MM.1S (cell line): Measurements from ENCODE around the gene CYSTM1.

Experiments used
- DNase-seq: peaks from one replicate; pipeline ENCODE4 v3.0.0-alpha.2; 2015
- H2AFZ ChIP-seq: fragments of 300-600 bp; sonication (generic); 2 replicates; pipeline ENCODE4 v1.6.0; 2016; ENCODE audit warnings: antibody characterized with exemption, low read length
- H3F3A ChIP-seq: fragments of 300-600 bp; sonication (generic); 2 replicates; pipeline ENCODE4 v1.6.1; 2016; ENCODE audit warnings: mild to moderate bottlenecking, antibody characterized with exemption, low read length, moderate library complexity, mixed read lengths; ENCODE audit not compliant: insufficient read depth
- H3K27ac ChIP-seq: fragments of 300-600 bp; sonication (generic); 2 replicates; pipeline ENCODE4 v1.5.1; 2016; ENCODE audit warnings: mild to moderate bottlenecking, low read length
- H3K27me3 ChIP-seq: fragments of 300-600 bp; sonication (generic); replicated peaks from 2 replicates; pipeline ENCODE4 v1.6.0; 2016; ENCODE audit warnings: low read length; ENCODE audit not compliant: insufficient read depth
- H3K36me3 ChIP-seq: fragments of 300-600 bp; sonication (generic); replicated peaks from 2 replicates; pipeline ENCODE4 v1.6.1; 2016; ENCODE audit warnings: mild to moderate bottlenecking, low read length, mixed read lengths; ENCODE audit not compliant: insufficient read depth
- H3K4me1 ChIP-seq: fragments of 300-600 bp; sonication (generic); 2 replicates; pipeline ENCODE4 v1.6.1; 2016; ENCODE audit warnings: low read length, mixed read lengths
- H3K4me2 ChIP-seq: fragments of 300-600 bp; sonication (generic); 2 replicates; pipeline ENCODE4 v1.6.0; 2016; ENCODE audit warnings: low read depth, low read length
- H3K4me3 ChIP-seq: fragments of 300-600 bp; sonication (generic); 2 replicates; pipeline ENCODE4 v1.5.1; 2016; ENCODE audit warnings: low read length, mixed read lengths
- H3K79me2 ChIP-seq: fragments of 300-600 bp; sonication (generic); 2 replicates; pipeline ENCODE4 v1.6.1; 2016; ENCODE audit warnings: mixed run types, low read length, mixed read lengths
- H3K9ac ChIP-seq: fragments of 300-600 bp; sonication (generic); 2 replicates; pipeline ENCODE4 v1.6.1; 2016; ENCODE audit warnings: low read length, mixed read lengths
- H3K9me2 ChIP-seq: fragments of 300-600 bp; sonication (generic); replicated peaks from 2 replicates; pipeline ENCODE4 v1.6.1; 2016; ENCODE audit warnings: mild to moderate bottlenecking, low read length, mixed read lengths; ENCODE audit not compliant: insufficient read depth
- H3K9me3 ChIP-seq: fragments of 300-600 bp; sonication (generic); replicated peaks from 2 replicates; pipeline ENCODE4 v1.6.1; 2016; ENCODE audit warnings: mild to moderate bottlenecking, low read length, mixed read lengths; ENCODE audit not compliant: insufficient read depth
- H4K20me1 ChIP-seq: fragments of 300-600 bp; sonication (generic); 2 replicates; pipeline ENCODE4 v1.6.1; 2016; ENCODE audit warnings: mild to moderate bottlenecking, low read length, moderate library complexity, mixed read lengths; ENCODE audit not compliant: insufficient read depth
- CTCF ChIP-seq: fragments of 300-600 bp; sonication (generic); IDR thresholded peaks from 2 replicates; pipeline ENCODE4 v1.5.1; 2016; ENCODE audit warnings: antibody characterized with exemption, low read length, mixed read lengths
- EZH2 ChIP-seq: fragments of 300-600 bp; sonication (generic); optimal IDR thresholded peaks from 2 replicates; pipeline ENCODE3; 2017; ENCODE audit warnings: low read depth, mild to moderate bottlenecking, antibody characterized with exemption, low read length, mixed read lengths
- EZH2phosphoT487 ChIP-seq: fragments of 300-600 bp; sonication (generic); IDR thresholded peaks from 2 replicates; pipeline ENCODE4 v1.6.1; 2018; ENCODE audit warnings: antibody characterized with exemption, low read length

Gene CYSTM1

GRCh38 chr5:140258016-140258415 lies 83.0 kb downstream of the CYSTM1 start:
- H3K79me2 ChIP-seq = peaks cover 57% of the 10 kb centered on the region
- no peak overlapping the region for H3K4me3 ChIP-seq
- no peaks in the 10 kb centered on the region for H3K9me3 ChIP-seq
- peaks cover 2% of the 10 kb centered on the region; the same call in 1 of the 2 replicates for H3K4me1 ChIP-seq
- no peak overlapping the region for H3K9ac ChIP-seq
- H3K36me3 ChIP-seq = no peaks in the 10 kb centered on the region
- no peak overlapping the region for H2AFZ ChIP-seq
- H3K9me2 ChIP-seq = no peaks in the 10 kb centered on the region
- TF ChIP-seq EZH2 = no peak
- TF ChIP-seq EZH2phosphoT487 = no peak
- no peak for TF ChIP-seq CTCF
- H3F3A ChIP-seq = no peaks in the 10 kb centered on the region
- no peak overlapping the region for H3K27ac ChIP-seq
- H3K4me2 ChIP-seq = no peak overlapping the region
- no peaks in the 10 kb centered on the region for H4K20me1 ChIP-seq
- H3K27me3 ChIP-seq = no peaks in the 10 kb centered on the region
- no peak for DNase-seq

GRCh38 chr5:140258873-140259272 lies 83.9 kb downstream of the CYSTM1 start:
- H3K4me3 ChIP-seq = no peak overlapping the region
- no peak for TF ChIP-seq CTCF
- no peak overlapping the region for H3K27ac ChIP-seq
- H3K4me1 ChIP-seq = no peaks in the 10 kb centered on the region
- no peaks in the 10 kb centered on the region for H3K9me3 ChIP-seq
- no peaks in the 10 kb centered on the region for H3K9me2 ChIP-seq
- no peaks in the 10 kb centered on the region for H4K20me1 ChIP-seq
- no peak overlapping the region for H3K4me2 ChIP-seq
- no peaks in the 10 kb centered on the region for H3F3A ChIP-seq
- H3K27me3 ChIP-seq = no peaks in the 10 kb centered on the region
- no peak overlapping the region for H2AFZ ChIP-seq
- H3K36me3 ChIP-seq = no peaks in the 10 kb centered on the region
- no peak for DNase-seq
- H3K79me2 ChIP-seq = peaks cover 48% of the 10 kb centered on the region
- no peak overlapping the region for H3K9ac ChIP-seq

- Histone ChIP-seq H3K9ac (no peak overlapping the region), H3K9me3 (no peaks in the 10 kb centered on the region), H2AFZ (no peak overlapping the region), H4K20me1 (no peaks in the 10 kb centered on the region), H3K36me3 (no peaks in the 10 kb centered on the region), H3K27me3 (no peaks in the 10 kb centered on the region), H3K79me2 (peaks cover 49% of the 10 kb centered on the region), H3K4me1 (peaks cover under 1% of the 10 kb centered on the region; the same call in 1 of the 2 replicates), H3K27ac (no peak overlapping the region), H3K4me3 (no peak overlapping the region), H3F3A (no peaks in the 10 kb centered on the region), H3K9me2 (no peaks in the 10 kb centered on the region), H3K4me2 (no peak overlapping the region)
- DNase-seq = no peak
- TF ChIP-seq CTCF (no peak), EZH2phosphoT487 (no peak), EZH2 (no peak)
These were observed 84.5 kb downstream of the CYSTM1 start for GRCh38 chr5:140259500-140259899.
